ENCODE measurements around the gene IL18BP.

GRCh38 chr11:71999798-72000197, 1.1 kb downstream of the IL18BP start:
- TF ChIP-seq KDM1A (IDR thresholded peaks at IDR 0.05; ENCODE audit: borderline replicate concordance) (no peak), RAD21 (IDR thresholded peaks at IDR 0.05; ENCODE audit: insufficient read depth, low read depth, low read length) (no peak), POLR2AphosphoS2 (IDR thresholded peaks at IDR 0.05; ENCODE audit: low read depth, low read length) (no peak), BHLHE40 (IDR thresholded peaks at IDR 0.05; ENCODE audit: borderline replicate concordance in 1 of 2, low read depth in 2 of 2, low read length in 1 of 2) (no peak), IRF3 (IDR thresholded peaks at IDR 0.05) (no peak), POLR2A (IDR thresholded peaks at IDR 0.05; ENCODE audit: low read depth, low read length) (no peak), SIN3A (IDR thresholded peaks at IDR 0.05; ENCODE audit: low read depth, low read length) (no peak), EP300 (IDR thresholded peaks at IDR 0.05; ENCODE audit: borderline replicate concordance in 1 of 2, control insufficient read depth in 1 of 2, low read depth in 2 of 2, low read length in 2 of 2) (no peak), CTCF (IDR thresholded peaks at IDR 0.05 in 2 of 3, conservative IDR thresholded peaks at IDR 0.05 in 1 of 3; ENCODE audit: control insufficient read depth in 2 of 3, extremely low read depth in 1 of 3, insufficient read depth in 1 of 3, low read depth in 3 of 3, low read length in 3 of 3) (no peak), NKRF (conservative IDR thresholded peaks at IDR 0.05) (no peak), MLLT1 (IDR thresholded peaks at IDR 0.05) (no peak)
- TF ChIP-seq, protein P1, sequence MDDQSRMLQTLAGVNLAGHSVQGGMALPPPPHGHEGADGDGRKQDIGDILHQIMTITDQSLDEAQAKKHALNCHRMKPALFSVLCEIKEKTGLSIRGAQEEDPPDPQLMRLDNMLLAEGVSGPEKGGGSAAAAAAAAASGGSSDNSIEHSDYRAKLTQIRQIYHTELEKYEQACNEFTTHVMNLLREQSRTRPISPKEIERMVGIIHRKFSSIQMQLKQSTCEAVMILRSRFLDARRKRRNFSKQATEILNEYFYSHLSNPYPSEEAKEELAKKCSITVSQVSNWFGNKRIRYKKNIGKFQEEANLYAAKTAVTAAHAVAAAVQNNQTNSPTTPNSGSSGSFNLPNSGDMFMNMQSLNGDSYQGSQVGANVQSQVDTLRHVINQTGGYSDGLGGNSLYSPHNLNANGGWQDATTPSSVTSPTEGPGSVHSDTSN (IDR thresholded peaks at IDR 0.05; ENCODE audit: insufficient replicate concordance, low read depth, low read length) = no peak

All from GM12878 (cell line).